C4-2B (cell line): ENCODE data around the gene FURIN.

Source experiments
- ZFX ChIP-seq: fragments of 450-650 bp; IDR thresholded peaks from 2 replicates; pipeline ENCODE4 v1.6.1; 2017
- TF ChIP-seq, protein P1 (sequence below): fragments of 450-650 bp; conservative IDR thresholded peaks from 2 replicates; pipeline ENCODE4 v1.5.1; 2017; ENCODE audit warnings: mild to moderate bottlenecking

DNA sequence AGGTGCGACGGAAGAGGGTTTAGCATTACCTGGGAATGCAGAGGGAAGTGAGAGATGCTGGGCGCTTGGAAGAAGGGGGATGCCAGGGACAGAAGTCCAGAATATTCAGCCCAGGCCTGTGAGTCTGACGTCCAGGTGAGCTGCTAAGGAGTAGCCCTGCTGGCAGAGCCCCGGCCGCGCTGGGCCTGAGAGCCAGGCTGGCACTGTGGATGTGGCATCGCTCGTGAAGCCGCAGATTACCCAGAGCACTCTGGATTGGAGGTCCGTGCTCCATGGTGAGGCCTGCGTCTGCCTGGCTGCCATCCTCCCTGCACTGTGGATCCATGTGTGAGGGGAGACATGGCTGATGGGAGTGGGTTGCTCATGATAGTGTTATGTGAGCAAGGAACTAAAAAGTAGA, 49.2 kb downstream of the FURIN start:
- TF ChIP-seq, protein P1, sequence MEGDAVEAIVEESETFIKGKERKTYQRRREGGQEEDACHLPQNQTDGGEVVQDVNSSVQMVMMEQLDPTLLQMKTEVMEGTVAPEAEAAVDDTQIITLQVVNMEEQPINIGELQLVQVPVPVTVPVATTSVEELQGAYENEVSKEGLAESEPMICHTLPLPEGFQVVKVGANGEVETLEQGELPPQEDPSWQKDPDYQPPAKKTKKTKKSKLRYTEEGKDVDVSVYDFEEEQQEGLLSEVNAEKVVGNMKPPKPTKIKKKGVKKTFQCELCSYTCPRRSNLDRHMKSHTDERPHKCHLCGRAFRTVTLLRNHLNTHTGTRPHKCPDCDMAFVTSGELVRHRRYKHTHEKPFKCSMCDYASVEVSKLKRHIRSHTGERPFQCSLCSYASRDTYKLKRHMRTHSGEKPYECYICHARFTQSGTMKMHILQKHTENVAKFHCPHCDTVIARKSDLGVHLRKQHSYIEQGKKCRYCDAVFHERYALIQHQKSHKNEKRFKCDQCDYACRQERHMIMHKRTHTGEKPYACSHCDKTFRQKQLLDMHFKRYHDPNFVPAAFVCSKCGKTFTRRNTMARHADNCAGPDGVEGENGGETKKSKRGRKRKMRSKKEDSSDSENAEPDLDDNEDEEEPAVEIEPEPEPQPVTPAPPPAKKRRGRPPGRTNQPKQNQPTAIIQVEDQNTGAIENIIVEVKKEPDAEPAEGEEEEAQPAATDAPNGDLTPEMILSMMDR, result no peak
- no peak for TF ChIP-seq ZFX
